Vagina (tissue), 2 donors: ENCODE results near the gene PALM2AKAP2.

ENCODE experiments used
- POLR2A ChIP-seq, 2 donors: fragments of 450-650 bp; IDR thresholded peaks; one replicate each; pipeline ENCODE4 v1.6.1; 2017; ENCODE audit warnings: antibody characterized with exemption in 2 of 2, mild to moderate bottlenecking in 2 of 2, moderate library complexity in 2 of 2
- TF ChIP-seq, protein P1 (sequence below), 3 experiments: fragments of 450-650 bp in 2 of 3; fragments of 200-600 bp in 1 of 3; sonication (generic) in 1 of 3; IDR thresholded peaks; one replicate each; pipeline ENCODE4 v1.5.1; 2017 to 2019; ENCODE audit warnings: antibody characterized with exemption in 3 of 3, mild to moderate bottlenecking in 2 of 3, moderate library complexity in 2 of 3

DNA sequence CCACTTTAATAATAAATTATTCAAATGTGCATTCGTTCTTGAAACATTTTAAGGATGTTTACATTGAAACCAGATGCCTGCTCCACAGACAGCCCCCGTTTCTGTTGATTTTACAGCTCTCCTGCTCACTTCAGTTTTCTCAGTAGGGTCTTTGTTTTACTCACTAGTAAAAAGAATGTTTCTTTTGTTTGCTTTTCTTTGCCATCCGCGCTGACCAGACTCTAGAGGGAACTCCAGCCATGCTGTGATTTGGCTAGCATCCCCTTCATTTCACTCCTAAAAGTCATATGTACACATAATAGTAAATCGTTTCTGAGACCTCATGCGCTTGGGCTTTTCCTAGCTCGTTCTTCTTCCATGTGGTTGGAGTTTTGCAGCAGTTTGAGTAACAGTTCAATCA lies 28.7 kb upstream of the PALM2AKAP2 start:
- TF ChIP-seq, protein P1, sequence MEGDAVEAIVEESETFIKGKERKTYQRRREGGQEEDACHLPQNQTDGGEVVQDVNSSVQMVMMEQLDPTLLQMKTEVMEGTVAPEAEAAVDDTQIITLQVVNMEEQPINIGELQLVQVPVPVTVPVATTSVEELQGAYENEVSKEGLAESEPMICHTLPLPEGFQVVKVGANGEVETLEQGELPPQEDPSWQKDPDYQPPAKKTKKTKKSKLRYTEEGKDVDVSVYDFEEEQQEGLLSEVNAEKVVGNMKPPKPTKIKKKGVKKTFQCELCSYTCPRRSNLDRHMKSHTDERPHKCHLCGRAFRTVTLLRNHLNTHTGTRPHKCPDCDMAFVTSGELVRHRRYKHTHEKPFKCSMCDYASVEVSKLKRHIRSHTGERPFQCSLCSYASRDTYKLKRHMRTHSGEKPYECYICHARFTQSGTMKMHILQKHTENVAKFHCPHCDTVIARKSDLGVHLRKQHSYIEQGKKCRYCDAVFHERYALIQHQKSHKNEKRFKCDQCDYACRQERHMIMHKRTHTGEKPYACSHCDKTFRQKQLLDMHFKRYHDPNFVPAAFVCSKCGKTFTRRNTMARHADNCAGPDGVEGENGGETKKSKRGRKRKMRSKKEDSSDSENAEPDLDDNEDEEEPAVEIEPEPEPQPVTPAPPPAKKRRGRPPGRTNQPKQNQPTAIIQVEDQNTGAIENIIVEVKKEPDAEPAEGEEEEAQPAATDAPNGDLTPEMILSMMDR (IDR thresholded peaks at IDR 0.05) = no peak
- TF ChIP-seq POLR2A (IDR thresholded peaks at IDR 0.05) = no peak
